Ureter (tissue), 1 donor: ENCODE data around the gene FOXO1. TPM values are rescaled to one million over a fixed set of nuclear protein-coding genes. Genes with fewer than 3 reads are reported as not detected.

Source experiments
- DNase-seq: peaks from one replicate; pipeline ENCODE4 v3.0.0-alpha.2; 2020; ENCODE audit warnings: low spot score
- total RNA-seq: library from RNA; stranded (reverse); gene quantifications from one replicate; pipeline ENCODE4 v1.2.4, GENCODE V29; 2023
- donor health status: DM: yes; HTN: yes; CAD: no.

FOXO1 gene
- total RNA-seq, 1 donor from 2014 or later: 31.4 TPM

DNA sequence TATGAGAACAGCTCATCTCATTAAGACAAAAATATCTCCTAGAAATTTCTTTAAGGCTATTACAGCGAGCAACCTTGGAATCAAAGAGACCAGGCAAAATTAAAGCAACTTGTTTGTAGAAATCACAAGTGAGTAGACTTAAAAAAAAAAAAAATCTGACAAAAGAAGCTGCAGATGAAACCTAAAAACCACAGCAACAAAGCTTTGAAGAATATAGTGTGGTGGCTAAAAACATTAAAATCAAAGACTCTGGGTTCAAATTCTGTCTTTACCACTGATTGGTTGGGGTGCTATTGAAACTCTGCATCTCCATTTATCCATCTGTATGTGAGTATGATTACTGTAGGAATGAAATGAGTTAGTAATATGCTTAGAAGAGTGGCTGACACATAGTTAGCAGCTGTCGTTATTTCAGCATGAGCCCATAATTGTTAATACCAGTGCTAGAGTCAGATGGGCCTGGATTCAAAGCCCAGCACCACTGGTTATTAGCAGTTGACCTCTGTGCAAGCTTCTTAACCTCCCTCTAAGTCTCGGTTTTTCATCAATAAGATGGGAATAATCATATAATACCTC, 157.6 kb downstream of the FOXO1 start:
- no peak for DNase-seq

GRCh38 chr13:40508127-40508526, 158.3 kb downstream of the FOXO1 start:
- DNase-seq: no peak

DNA sequence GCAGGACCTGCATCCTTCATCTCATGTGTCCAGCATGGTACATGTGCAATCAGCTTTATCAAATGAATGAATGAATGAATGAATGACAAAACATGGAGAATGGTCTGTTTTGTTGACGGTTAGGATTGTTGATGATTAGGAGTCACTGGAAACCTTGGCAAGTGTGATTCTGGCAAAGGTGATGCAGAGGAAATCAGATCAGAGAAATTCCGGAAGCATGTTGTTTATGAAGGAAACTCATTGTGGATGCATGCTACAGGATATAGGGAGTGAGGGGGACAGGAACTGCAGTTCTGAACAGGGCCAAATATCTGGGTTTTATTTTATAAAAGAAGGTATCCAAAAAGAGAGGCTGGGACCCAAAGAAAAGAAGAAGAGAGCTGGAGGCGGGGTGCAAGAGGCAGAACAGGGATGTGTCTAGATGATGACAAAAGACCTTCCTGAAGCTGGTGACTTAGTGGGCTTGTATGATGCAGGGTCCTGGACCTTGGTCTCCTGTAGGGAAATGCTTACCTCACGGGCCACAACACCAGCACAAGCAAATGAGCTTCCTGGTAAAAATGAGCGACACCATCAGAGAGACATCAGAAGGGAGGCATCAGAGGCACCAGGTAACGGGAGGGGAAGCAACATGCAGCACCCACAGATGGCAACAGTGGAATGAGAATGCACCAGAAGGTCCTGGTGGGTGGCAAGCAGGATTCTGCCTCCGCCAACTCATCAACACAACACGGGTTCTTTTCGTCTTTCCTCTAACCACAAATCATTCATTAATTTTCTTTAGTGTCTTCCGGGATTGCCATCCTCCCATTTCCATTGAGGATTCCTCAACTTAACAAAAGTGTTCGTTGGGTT, 159.6 kb downstream of the FOXO1 start:
- DNase-seq: no peak

Other genes with a start within 250 kb of the FOXO1 start
- gene MRPS31, start 104.5 kb upstream of the FOXO1 start, total RNA-seq: 25.5 TPM
- gene SLC25A15, start 123.0 kb upstream of the FOXO1 start, total RNA-seq: 5.2 TPM